ENCODE measurements around the gene PSMA1. TPM values are rescaled to one million over a fixed set of nuclear protein-coding genes. Genes with fewer than 3 reads are reported as not detected.

The PSMA1 gene
- total and polyA plus RNA-seq, 2 of the 8 experiments (the other 6 are each of a cell fraction or from before 2014, with no cell fraction given) = 148 to 159 TPM

DNA sequence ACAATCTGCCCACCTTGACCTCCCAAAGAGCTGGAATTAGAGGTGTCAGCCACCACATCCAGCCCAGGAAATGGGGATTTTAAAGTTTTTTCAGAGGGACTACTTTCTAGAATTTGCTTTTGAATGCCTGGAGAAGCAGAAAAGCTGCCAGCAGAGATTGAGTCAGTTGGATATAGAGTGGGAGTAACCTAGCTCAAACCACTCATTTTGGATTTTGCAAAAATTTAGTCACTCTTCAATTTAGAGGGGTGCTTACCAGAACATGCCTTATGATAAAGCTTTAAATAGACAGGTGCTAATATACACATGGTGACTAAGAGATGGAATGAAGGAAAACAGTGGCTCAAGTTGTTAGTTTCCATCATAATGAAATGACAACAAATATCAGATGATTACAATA is 26.5 kb upstream of the PSMA1 start (continued):
- TF ChIP-seq SP1 (IDR thresholded peaks at IDR 0.05; ENCODE audit: low read depth, low read length) = no peak
- TF ChIP-seq SIRT6 (IDR thresholded peaks at IDR 0.05; ENCODE audit: low read length) = no peak

All from H1 (cell line).